Stimulated activated CD8-positive, alpha-beta memory T cell treated with anti-CD3 and anti-CD28 coated beads, Interleukin-4, amount 100 ng/mL, for 24 hours (primary cell): ENCODE data around the gene MS4A15.
"Not testable (repeated sequence)": the region's sequence is repeated elsewhere in the genome, so short reads cannot be mapped to it uniquely, and the experiment has no call there.

Experiments used
- DNase-seq: peaks from one replicate; pipeline ENCODE4 v3.0.0-alpha.2; 2020; ENCODE audit warnings: low read depth

MS4A15 gene

GRCh38 chr11:60809249-60809648 is 52.6 kb downstream of the MS4A15 start:
- DNase-seq = no peak

DNA sequence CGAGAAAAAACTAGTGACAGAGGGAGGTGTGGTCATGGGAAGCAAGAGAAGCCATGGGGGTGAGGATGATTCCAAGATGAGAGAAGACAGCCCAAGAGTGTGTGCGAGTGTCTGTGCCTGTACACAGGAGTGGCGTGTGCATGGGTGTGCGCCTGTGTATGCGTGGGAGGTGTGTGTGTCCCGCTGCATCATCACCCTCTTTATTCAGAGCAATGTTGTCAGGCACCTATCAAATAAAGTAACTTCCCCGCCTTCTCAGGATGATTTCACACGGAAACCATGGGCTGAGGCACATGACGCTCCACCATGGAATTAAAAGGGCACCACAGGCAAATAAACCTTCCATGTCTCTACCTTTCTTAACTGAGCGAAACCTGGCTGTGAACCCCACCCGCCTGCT is 53.0 kb downstream of the MS4A15 start:
- no peak for DNase-seq

- DNase-seq = no peak
Measured at GRCh38 chr11:60810151-60810550, 53.5 kb downstream of the MS4A15 start.

GRCh38 chr11:60810569-60810968 is 53.9 kb downstream of the MS4A15 start:
- DNase-seq = no peak

DNA sequence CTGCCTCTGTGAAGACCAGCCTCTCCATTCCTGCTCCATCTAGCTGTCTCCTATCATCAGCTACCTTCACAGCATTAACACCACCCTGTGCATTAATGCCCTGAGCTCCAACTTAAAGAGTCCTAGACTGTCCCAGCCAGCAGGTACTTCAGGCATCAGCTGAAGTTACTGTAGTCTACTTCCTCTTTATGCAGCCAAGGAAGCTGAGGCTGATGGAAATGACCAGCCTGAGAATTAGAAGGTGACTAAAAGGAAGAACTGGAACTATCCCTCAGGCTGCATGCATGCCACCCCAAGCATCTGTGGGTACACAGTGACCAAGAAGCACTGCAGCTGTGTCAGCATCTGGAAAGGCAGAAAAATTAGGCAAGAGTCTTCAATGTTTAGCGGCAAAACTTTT is 56.7 kb downstream of the MS4A15 start:
- DNase-seq = no peak

GRCh38 chr11:60814112-60814511 is 57.4 kb downstream of the MS4A15 start:
- no peak for DNase-seq

- no peak for DNase-seq
Measured at GRCh38 chr11:60816590-60817157, 60.0 kb downstream of the MS4A15 start.

GRCh38 chr11:60818057-60818456 is 61.4 kb downstream of the MS4A15 start:
- DNase-seq = no peak

- DNase-seq = no peak
Measured at GRCh38 chr11:60821827-60822599, 65.3 kb downstream of the MS4A15 start.

- DNase-seq = not testable (repeated sequence)
Measured at GRCh38 chr11:60823745-60824306, 67.2 kb downstream of the MS4A15 start.

DNA sequence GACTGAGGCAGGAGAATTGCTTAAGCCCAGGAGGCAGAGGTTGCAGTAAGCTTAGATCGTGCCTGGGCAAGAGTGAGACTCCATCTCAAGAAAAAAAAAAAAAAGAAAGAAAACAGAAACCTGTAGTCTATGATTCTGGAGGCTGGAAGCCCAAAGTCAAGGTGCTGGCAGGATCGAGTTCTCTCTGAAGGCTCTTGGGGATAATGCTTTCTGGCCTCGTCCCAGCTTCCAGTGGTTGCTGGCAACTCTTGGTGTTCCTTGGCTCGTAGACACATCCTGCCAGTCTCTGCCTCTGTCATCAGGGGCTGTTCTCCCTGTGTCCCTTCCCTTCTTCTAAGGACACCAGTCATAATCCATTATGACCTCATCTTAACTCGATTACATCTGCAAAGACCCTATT is 68.5 kb downstream of the MS4A15 start:
- DNase-seq = no peak

- DNase-seq = no peak
Measured at GRCh38 chr11:60825790-60826189, 69.1 kb downstream of the MS4A15 start.
